ENCODE results near the gene TOB1. TPM values are rescaled to one million over a fixed set of nuclear protein-coding genes. Genes with fewer than 3 reads are reported as not detected.

TOB1 gene
- total RNA-seq, 3 donors from 2014 or later (not counting 1 experiment from before 2014, with no cell fraction given), result 51.1 to 123 (median 110) TPM

DNA sequence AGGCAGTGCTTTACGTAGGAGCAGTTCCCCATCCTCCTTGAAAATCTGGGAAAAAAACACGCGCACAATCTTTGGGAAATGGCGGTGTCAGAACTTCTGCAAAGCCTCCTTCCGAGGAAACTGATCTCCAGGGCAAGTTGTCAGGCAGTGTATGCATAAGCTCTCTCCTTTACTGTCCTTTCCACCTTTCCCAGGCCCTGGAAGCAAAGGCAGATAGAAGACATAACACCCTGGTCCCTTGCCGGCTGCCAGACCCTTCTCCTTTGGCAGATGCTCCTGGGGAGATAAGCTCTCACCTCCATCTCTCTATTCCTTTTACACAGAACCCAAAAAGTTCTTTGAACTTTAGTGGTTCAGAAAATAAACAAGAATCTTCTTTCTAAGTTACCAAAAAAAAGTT lies 12.4 kb downstream of the TOB1 start:
- no peaks in the 10 kb centered on the region for H3K27me3 ChIP-seq (ENCODE audit: control insufficient read depth, insufficient read depth, low read length)
- H3K4me3 ChIP-seq (ENCODE audit: low read length), result no peak overlapping the region
- no peaks in the 10 kb centered on the region for H3K9me3 ChIP-seq (ENCODE audit: control insufficient read depth, insufficient read depth, low read length)
- Mint-ChIP-seq H3K9me3 (no peaks in the 10 kb centered on the region), H3K4me1 (peaks cover 15 to 16% of the 10 kb centered on the region in 2 donors), H3K27me3 (ENCODE audit: low read depth in 2 of 2) (peaks cover 6 to 20% of the 10 kb centered on the region in 2 donors), H3K4me3 (no peak overlapping the region), H3K36me3 (no peaks in the 10 kb centered on the region), H3K27ac (no peak overlapping the region)
- H3K27ac ChIP-seq (ENCODE audit: low read length), result no peak overlapping the region
- TF ChIP-seq, protein P1, sequence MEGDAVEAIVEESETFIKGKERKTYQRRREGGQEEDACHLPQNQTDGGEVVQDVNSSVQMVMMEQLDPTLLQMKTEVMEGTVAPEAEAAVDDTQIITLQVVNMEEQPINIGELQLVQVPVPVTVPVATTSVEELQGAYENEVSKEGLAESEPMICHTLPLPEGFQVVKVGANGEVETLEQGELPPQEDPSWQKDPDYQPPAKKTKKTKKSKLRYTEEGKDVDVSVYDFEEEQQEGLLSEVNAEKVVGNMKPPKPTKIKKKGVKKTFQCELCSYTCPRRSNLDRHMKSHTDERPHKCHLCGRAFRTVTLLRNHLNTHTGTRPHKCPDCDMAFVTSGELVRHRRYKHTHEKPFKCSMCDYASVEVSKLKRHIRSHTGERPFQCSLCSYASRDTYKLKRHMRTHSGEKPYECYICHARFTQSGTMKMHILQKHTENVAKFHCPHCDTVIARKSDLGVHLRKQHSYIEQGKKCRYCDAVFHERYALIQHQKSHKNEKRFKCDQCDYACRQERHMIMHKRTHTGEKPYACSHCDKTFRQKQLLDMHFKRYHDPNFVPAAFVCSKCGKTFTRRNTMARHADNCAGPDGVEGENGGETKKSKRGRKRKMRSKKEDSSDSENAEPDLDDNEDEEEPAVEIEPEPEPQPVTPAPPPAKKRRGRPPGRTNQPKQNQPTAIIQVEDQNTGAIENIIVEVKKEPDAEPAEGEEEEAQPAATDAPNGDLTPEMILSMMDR (IDR thresholded peaks at IDR 0.05), result no peak
- DNase-seq (no peak), ATAC-seq (no peak)
- intact Hi-C loops (cut with micrococcal nuclease), result loop anchor here (5.0 kb wide), 1 partner anchor 299 kb away; the partner anchor contains the start of gene NME1
- WGBS (ENCODE audit: insufficient coverage), result 95% methylated on average over 6 of the region's 6 CpGs
- H3K36me3 ChIP-seq (ENCODE audit: control insufficient read depth, insufficient read depth, low read length), result no peaks in the 10 kb centered on the region
- H3K4me1 ChIP-seq (ENCODE audit: control insufficient read depth, insufficient read depth, low read length), result peaks cover 11% of the 10 kb centered on the region

DNA sequence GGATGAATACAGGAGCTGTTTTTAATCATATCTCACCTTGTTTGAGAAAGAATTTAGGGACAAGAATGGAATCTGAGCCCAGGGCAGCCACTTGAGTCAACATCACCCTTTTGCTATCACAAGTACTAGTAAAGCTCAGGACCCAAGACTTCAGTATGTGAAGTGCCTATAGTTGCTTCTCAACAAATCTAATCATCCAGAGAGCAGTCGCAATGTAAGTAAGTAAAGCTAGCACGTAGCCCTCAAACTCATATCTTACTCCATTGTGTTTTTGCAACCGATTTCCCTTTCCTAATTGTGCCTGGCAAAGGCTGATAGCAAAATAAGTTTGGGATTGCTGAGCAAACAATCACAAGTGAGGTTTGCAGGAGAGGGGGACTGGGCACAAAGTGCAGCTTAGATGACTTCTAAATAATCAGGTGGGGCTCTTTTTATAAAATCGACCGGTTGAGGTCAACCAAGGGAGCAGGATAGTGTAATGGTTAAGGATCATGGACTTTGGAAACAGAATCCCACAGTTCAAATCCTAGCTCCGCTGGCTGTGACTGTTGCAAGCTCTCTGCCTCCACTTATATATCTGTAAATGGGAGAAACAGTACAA lies 13.0 kb downstream of the TOB1 start:
- H3K36me3 ChIP-seq (ENCODE audit: control insufficient read depth, insufficient read depth, low read length), result no peaks in the 10 kb centered on the region
- no peaks in the 10 kb centered on the region for H3K9me3 ChIP-seq (ENCODE audit: control insufficient read depth, insufficient read depth, low read length)
- intact Hi-C loops (cut with micrococcal nuclease), result loop anchor here (5.0 kb wide), 1 partner anchor 299 kb away; the partner anchor contains the start of gene NME1
- ATAC-seq (no peak), DNase-seq (no peak)
- H3K4me3 ChIP-seq (ENCODE audit: low read length), result no peak overlapping the region
- TF ChIP-seq, protein P1 (IDR thresholded peaks at IDR 0.05), result no peak
- no peaks in the 10 kb centered on the region for H3K36me3 Mint-ChIP-seq
- peak overlapping the region; percentile 77 to 87 for H3K27ac Mint-ChIP-seq
- H3K4me1 ChIP-seq (ENCODE audit: control insufficient read depth, insufficient read depth, low read length), result peaks cover 11% of the 10 kb centered on the region
- no peaks in the 10 kb centered on the region for H3K9me3 Mint-ChIP-seq
- no peak overlapping the region for H3K27ac ChIP-seq (ENCODE audit: low read length)
- H3K4me1 Mint-ChIP-seq, result peaks cover 15 to 16% of the 10 kb centered on the region in 2 donors
- peaks cover 6 to 20% of the 10 kb centered on the region in 2 donors for H3K27me3 Mint-ChIP-seq (ENCODE audit: low read depth in 2 of 2)
- 89% methylated on average over 5 of the region's 6 CpGs for WGBS (ENCODE audit: insufficient coverage)
- H3K4me3 Mint-ChIP-seq, result peak overlapping the region; percentile 84
- H3K27me3 ChIP-seq (ENCODE audit: control insufficient read depth, insufficient read depth, low read length), result no peaks in the 10 kb centered on the region

DNA sequence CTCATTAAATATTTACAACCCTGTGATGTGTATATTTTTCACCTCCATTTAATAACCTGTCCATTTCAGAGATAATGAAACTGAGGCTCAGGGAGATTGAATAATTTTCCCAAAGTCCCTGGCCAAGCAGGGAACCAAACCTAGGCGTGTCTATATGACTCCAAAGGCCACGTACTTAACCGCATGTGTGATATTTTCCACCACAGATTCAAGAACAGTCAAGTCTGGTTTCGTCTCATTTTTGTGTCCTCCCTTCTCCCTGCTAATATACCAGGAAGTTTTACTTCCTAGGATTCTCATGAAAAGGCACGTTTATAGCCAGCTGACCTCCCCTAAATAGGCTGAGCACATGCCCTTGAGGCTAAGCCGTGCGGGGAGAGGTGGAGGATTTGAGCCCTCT lies 15.5 kb downstream of the TOB1 start:
- intact Hi-C loops (cut with micrococcal nuclease), result loop anchor here (5.0 kb wide), 1 partner anchor 302 kb away; the partner anchor contains the start of gene NME1
- Histone ChIP-seq H3K4me3 (ENCODE audit: low read length) (no peak overlapping the region), H3K27ac (ENCODE audit: low read length) (no peak overlapping the region), H3K9me3 (ENCODE audit: control insufficient read depth, insufficient read depth, low read length) (no peaks in the 10 kb centered on the region), H3K27me3 (ENCODE audit: control insufficient read depth, insufficient read depth, low read length) (no peaks in the 10 kb centered on the region), H3K36me3 (ENCODE audit: control insufficient read depth, insufficient read depth, low read length) (no peaks in the 10 kb centered on the region), H3K4me1 (ENCODE audit: control insufficient read depth, insufficient read depth, low read length) (peaks cover 11% of the 10 kb centered on the region)
- TF ChIP-seq, protein P1 (IDR thresholded peaks at IDR 0.05), result no peak
- Mint-ChIP-seq H3K27ac (no peak overlapping the region), H3K4me1 (peaks cover 15 to 16% of the 10 kb centered on the region in 2 donors), H3K36me3 (no peaks in the 10 kb centered on the region), H3K4me3 (no peak overlapping the region), H3K9me3 (no peaks in the 10 kb centered on the region), H3K27me3 (ENCODE audit: low read depth in 2 of 2) (peaks cover 6 to 20% of the 10 kb centered on the region in 2 donors)
- DNase-seq (no peak), ATAC-seq (no peak)
- WGBS (ENCODE audit: insufficient coverage), result 89% methylated on average over 5 of the region's 7 CpGs

DNA sequence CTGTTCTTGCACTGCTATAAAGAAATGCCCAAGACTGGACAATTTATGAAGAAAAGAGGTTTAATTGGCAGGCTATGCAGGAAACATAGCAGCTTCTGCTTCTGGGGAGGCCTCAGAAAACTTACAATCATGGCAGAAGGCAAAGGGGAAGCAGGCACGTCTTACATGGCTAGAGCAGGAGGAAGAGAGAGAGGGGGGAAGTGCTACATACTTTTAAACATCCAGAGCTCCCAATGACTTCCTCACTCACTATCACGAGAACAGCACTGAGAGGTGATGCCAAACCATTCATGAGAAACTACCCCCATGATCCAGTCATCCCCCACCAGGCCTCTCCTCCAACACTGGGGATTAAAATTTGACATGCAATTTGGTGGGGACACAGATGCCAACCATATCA lies 17.4 kb downstream of the TOB1 start:
- ATAC-seq, result no peak
- Mint-ChIP-seq H3K4me3 (no peak overlapping the region), H3K4me1 (peaks cover 15 to 16% of the 10 kb centered on the region in 2 donors), H3K9me3 (no peaks in the 10 kb centered on the region), H3K27ac (no peak overlapping the region), H3K36me3 (no peaks in the 10 kb centered on the region), H3K27me3 (ENCODE audit: low read depth in 2 of 2) (peaks cover 0 to 11% of the 10 kb centered on the region in 2 donors)
- TF ChIP-seq, protein P1 (IDR thresholded peaks at IDR 0.05), result no peak
- Histone ChIP-seq H3K27me3 (ENCODE audit: control insufficient read depth, insufficient read depth, low read length) (no peaks in the 10 kb centered on the region), H3K36me3 (ENCODE audit: control insufficient read depth, insufficient read depth, low read length) (no peaks in the 10 kb centered on the region), H3K4me3 (ENCODE audit: low read length) (no peak overlapping the region), H3K9me3 (ENCODE audit: control insufficient read depth, insufficient read depth, low read length) (no peaks in the 10 kb centered on the region), H3K27ac (ENCODE audit: low read length) (no peak overlapping the region), H3K4me1 (ENCODE audit: control insufficient read depth, insufficient read depth, low read length) (peaks cover 11% of the 10 kb centered on the region)
- 43% methylated on average over 2 of the region's 2 CpGs for WGBS (ENCODE audit: insufficient coverage)
- intact Hi-C loops (cut with micrococcal nuclease), result no loop called here
- DNase-seq, result no peak
